Airway epithelial cell (primary cell): Measurements from ENCODE around the gene SPNS3. TPM values are rescaled to one million over a fixed set of nuclear protein-coding genes. Genes with fewer than 3 reads are reported as not detected.

ENCODE experiments used
- total RNA-seq: library from RNA; depleted of rRNA; stranded (reverse); fragments of >200 nt; gene quantifications from 2 replicates; pipeline ENCODE4 v1.2.3, GENCODE V29; 2015

Gene SPNS3, protein sequence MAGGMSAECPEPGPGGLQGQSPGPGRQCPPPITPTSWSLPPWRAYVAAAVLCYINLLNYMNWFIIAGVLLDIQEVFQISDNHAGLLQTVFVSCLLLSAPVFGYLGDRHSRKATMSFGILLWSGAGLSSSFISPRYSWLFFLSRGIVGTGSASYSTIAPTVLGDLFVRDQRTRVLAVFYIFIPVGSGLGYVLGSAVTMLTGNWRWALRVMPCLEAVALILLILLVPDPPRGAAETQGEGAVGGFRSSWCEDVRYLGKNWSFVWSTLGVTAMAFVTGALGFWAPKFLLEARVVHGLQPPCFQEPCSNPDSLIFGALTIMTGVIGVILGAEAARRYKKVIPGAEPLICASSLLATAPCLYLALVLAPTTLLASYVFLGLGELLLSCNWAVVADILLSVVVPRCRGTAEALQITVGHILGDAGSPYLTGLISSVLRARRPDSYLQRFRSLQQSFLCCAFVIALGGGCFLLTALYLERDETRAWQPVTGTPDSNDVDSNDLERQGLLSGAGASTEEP
- total RNA-seq, result not detected in 2 replicates

GRCh38 chr17:4433515-4434031, at the start of gene SPNS3:
SPNS3 (plus strand) TSS chr17:4433940; CDS start chr17:4433968, 28 bp downstream.

DNA sequence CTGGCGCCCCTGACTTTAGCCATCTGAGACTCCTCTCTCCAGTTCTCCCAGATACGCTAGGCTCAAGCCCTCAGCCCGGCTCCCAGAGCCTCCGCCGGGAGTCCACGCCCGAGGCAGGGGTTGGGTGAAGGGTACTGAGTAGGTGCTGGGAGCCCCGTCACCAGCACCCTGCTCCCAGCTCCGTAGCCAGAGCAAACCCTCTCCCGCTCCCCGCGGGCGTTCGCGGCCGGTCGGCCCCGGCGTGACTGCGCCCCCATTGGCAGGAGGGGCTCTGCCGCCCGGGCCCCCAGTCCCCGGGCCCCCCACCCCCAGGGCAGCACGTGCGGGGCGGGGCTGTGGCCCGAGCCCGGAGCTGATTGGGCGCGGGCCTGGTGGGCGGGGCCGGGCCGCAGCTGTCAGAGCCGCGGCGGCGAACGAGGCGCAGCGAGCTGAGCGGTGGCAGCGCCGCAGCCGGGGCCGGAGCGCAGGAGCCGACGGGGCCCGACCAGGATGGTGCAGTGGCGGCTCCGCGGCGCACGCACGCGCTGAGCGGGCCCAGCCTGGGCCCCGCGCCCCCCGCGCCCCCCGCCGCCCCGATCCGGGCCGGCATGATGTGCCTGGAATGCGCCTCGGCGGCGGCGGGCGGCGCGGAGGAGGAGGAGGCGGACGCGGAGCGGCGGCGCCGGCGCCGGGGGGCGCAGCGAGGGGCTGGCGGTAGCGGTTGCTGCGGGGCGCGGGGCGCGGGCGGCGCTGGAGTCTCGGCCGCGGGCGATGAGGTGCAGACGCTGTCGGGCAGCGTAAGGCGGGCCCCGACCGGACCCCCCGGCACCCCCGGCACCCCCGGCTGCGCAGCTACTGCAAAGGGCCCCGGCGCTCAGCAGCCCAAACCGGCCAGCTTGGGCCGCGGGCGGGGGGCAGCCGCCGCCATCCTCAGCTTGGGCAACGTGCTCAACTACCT, 65.0 kb downstream of the SPNS3 start, which contains the start of gene SPNS2:
Gene SPNS2 (plus strand): TSS at position 421 of the 937 bp plus-strand sequence. CDS start 167 bp downstream, at position 588.

Other genes with a start within 250 kb of the SPNS3 start
- gene ANKFY1, start 170.0 kb upstream of the SPNS3 start, total RNA-seq, result 11.5 and 17.4 TPM in 2 replicates
- 56.0 and 65.2 TPM in 2 replicates for gene UBE2G1, start 67.3 kb upstream of the SPNS3 start, total RNA-seq
- 1.6 and 3.4 TPM in 2 replicates for gene SPNS2, start 64.9 kb downstream of the SPNS3 start, total RNA-seq
- 83.9 and 100 TPM in 2 replicates for gene MYBBP1A, start 121.4 kb downstream of the SPNS3 start, total RNA-seq
- 10.9 and 29.8 TPM in 2 replicates for gene GGT6, start 126.6 kb downstream of the SPNS3 start, total RNA-seq
- not detected in 2 replicates for gene SMTNL2, start 150.6 kb downstream of the SPNS3 start, total RNA-seq
- not detected in 2 replicates for gene ALOX15, start 207.7 kb downstream of the SPNS3 start, total RNA-seq